ENCODE data around the gene GFOD1.
"Not testable (repeated sequence)": the region's sequence is repeated elsewhere in the genome, so short reads cannot be mapped to it uniquely, and the experiment has no call there.

Gene GFOD1

GRCh38 chr6:13511913-13512717, 24.7 kb upstream of the GFOD1 start:
- no peak for DNase-seq

DNA sequence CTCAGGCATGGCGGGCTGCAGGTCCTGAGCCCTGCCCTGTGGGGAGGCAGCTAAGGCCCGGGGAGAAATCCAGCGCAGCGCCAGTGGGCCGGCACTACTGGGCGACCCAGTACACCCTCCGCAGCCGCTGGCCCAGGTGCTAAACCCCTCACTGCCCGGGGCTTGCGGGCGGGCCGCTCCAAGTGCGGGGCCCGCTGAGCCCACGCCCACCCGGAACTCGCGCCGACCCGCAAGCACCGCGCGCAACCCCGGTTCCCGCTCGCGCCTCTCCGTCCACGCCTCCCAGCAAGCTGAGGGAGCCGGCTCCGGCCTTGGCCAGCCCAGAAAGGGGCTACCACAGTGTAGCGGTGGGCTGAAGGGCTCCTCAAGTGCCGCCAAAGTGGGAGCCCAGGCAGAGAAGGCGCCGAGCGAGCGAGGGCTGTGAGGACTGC, 23.8 kb upstream of the GFOD1 start:
- DNase-seq: not testable (repeated sequence)

DNA sequence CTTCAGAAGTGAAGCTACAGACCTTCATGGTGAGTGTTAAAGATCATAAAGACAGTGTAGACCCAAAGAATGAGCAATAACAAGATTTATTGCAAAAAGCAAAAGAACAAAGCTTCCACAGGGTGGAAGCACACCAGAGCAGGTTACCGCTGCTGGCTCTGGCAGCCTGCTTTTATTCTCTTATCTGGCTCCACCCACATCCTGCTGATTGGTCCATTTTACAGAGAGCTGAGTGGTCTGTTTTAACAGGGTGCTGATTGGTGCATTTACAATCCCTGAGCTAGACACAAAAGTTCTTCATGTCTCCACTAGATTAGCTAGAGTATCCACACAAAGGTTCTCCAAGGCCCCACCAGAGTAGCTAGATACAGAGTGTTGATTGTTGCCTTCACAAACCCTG, 23.0 kb upstream of the GFOD1 start:
- DNase-seq: not testable (repeated sequence)

DNA sequence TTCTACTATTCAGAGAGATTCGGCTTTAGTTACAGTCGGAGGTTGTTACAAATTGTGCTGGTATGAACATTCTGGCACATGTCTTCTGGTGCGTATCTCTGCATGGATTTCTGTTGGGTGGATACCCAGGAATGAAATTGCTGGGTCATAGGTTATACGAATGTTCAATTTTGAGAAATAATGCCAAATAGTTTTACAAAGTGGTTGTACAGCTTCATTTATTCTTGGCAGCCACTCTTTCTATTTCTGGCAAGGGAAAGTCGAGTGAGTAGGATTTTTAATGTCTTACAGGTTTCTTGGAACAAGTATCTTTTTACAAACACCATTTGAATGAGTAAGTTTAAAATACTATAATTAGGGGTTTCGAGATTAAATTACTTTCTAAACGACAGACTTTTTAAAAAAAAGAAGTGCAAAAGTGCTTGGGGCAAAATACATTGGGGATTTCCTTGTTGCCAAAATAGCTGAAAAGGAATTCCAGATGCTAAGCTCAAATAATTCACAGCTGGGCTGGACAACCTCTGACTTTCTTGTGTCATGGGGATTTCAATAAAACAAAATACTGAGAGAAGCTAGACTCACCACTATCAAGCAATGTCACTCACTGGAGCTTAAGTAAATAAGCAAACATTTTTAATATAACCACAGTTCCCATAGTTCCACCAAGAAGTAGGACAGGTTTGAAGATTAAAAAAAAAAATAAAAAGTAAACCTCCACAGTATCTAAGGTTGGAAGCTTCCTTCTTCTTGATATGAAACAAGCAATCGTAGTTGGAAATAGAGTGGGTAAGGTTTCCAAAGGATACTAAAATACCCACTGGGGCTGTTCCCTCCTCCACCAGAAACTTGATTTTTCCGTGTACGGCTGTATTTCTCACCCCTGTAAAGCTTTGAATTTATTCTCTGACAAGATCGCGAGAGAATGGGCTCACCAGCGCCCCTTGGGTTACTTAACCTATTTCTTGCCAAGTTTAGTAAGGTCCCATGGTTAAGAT, 21.6 kb upstream of the GFOD1 start:
- no peak for DNase-seq

DNA sequence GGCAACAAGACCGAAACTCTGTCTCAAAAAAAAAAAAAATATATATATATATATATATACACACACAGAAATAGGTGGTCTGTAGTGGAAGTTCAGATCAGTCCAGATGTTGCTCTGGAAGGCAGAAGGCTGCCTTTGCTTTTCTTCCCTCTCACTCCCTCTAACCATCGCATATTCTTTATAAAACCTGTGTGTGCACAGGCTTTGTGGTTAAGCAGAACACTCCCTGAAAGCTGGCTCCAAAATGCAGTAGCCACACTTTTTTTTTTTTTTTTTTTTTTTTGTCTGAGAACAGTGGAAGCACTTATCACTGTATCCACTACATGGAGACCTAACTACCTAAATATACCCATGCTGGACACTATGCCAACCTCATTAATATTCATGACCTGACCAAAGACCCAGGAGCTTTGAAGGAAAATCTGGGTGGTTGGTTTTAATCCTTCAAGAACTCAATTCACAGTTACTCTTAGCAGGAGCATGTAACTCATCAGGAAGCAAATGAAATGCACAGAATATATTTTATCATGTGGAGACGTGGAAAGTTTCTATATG, 20.0 kb upstream of the GFOD1 start:
- no peak for DNase-seq

GRCh38 chr6:13505345-13505734, 17.9 kb upstream of the GFOD1 start:
- DNase-seq: no peak

DNA sequence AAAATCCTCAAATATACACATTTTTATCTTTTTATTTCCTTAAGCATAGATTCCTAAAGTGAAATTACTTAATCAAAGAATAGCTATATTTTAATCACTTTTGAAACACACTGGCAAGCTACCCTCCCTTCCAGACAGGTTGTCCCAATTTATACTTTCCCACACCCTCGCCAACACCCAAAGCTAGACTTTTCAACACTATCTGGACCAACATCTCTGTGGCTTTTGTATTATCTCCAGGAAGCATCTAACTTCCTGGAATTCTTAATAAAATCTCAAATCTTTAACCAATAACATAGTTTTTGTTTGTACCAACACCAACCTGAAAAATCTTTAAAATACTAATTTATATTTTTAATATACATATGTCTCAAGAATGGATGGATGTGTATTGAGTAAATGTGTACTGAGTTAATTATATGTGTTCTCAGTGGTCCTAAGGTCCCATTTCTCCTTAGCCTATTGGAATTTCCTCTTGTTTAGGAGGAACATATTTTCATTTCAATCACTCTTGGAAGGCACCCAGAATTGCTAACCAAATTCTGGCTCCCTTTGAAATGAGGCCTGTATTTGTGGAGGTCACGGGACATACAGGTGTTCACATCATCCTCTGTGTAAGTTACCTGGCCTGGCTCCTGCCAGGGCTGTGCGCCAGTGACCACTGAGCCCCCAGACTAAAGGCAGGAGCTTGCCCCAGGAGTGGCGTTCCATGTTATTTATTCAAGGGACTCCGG, 17.4 kb upstream of the GFOD1 start:
- DNase-seq: no peak

GRCh38 chr6:13500915-13501314, 13.5 kb upstream of the GFOD1 start:
- DNase-seq: no peak

DNA sequence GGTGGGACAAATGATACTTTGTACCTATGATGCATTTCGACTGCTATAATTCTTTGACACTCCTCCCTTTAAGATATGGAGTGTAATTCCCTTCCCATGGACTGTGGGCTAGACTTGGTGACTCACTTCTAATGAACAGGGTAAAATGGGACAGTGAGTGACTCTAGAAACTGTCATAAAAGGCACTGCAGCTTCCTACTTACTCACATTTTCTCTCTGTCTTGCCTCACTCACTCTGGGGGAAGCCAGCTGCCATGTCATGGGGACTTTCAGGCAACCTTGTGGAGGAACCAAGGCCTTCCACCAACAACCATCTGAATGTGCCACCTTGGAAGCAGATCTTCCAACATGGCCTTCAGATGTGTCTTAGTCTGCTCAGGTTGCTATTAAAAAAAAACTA, 12.9 kb upstream of the GFOD1 start:
- DNase-seq: no peak

- DNase-seq: no peak
These were observed 9.3 kb upstream of the GFOD1 start for GRCh38 chr6:13496513-13497190.

DNA sequence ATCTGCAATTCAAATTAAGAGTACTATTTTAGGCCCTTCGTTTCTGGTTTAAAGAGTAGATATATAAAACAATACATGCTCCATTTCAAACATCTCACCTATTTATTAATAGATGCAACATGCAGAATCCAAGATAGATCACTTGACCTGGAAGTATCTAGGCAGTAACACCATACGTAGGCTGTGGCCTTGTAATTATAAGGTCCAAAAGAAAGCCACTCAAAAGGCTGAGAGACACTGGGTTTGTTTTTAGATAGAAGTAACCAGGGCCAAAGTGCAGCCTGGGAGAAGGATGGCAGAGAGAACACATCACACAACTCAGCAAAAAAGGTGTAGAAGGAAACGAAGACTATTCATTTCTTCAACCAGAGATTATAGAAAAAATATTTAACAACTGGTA, 8.4 kb upstream of the GFOD1 start:
- no peak for DNase-seq

GRCh38 chr6:13495112-13495776, 7.8 kb upstream of the GFOD1 start:
- no peak for DNase-seq

- DNase-seq: no peak
These were observed 6.7 kb upstream of the GFOD1 start for GRCh38 chr6:13494137-13494536.

DNA sequence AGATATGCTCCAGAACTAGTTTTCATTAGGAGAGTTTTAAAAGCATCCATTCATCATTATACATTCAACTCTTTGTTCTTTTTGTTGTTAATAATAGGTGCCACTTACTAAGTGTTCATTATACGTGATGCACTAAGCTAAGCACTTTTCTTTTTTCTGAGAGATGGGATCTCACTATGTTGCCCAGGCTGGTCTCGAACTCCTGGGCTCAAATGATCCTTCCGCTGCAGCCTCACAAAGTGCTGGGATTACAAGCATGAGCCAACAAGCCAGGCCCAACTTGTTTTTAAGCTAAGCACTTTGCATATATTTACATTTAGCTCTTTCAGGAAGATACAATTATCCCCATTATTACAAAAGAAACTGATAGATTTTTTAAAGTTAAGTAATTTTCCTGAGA, 5.7 kb upstream of the GFOD1 start:
- no peak for DNase-seq

GRCh38 chr6:13492357-13492756, 5.0 kb upstream of the GFOD1 start:
- DNase-seq: no peak

DNA sequence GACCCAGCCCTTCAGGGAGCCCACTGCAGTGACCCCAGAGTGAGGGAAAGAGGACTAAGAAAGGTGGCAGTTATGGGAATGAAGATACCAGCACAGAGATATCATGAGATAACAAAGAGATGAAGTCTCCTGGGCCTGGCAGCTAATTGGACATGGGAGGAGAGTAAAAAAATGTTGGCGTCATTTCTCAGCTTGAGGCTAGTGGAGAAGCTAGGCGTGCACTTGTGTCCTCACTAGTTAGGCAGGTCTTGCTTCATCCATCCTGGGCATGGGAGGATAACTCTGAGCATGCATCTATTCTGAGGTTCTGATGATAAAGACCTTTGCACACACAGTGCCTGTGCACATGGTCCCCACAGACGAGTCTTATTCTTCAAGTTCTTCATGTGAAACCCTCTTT, 4.1 kb upstream of the GFOD1 start:
- DNase-seq: no peak

GRCh38 chr6:13490402-13490801, 3.0 kb upstream of the GFOD1 start:
- no peak for DNase-seq

DNA sequence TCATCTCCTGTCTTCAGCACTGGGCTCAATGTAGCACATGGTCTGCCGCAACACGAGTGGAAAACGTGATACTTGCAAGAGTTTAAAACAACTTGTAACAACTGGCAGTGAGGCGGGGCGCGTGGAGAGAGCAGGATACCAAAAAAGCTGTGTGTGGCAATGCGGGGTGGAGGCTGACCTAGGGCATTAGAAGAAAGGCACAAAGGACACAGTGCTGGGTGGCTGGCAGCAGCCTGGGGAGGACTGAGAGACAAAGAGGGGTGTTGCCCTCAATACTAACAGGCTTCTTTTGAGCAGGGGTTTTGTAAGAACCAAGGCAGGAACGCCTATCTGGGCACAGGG, 1.5 kb upstream of the GFOD1 start:
- no peak for DNase-seq

DNA sequence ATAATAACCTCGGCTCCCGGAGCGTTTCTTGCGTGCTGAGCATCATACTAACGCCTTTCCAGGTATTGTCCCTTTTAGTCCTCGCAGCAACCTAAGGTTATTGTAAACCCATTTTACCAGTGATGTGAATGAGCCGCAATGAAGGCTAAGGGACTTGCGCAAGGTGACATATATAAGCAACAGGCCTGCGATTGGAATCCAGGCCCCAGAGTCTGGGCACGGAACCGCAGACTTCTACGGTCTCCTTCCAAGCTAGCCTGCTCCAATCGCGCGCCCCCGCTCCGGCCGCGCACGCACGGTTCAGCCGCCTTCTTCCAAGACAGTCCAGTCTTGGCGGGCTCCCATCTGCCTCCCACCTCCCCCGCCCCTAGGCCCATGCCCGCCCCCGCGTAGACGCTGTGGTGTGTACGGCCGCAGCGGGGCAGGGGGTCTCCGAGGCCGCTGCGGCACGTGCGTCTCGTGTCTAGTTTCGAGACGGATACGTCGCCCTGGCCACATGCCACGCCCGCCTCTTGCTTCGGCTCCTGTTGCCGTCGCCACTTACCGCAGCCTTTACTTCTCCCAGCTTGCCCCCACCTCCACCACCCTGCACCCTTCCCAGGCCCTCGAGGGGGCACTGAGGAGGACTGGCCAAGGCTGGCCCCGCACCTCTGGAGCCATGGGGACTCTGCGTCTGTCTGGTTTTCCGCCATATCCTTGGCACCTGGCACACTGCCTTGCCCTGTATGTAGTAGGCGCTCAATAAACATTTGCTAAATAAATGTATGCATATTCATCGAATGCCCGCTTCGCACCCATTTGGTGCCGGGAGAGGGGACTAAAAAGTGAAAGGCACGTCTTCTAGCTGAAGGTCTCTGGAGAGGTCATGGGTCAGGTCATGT, 855 bp upstream of the GFOD1 start:
- peak in 1 of 2 donors; percentile 38 for DNase-seq

DNA sequence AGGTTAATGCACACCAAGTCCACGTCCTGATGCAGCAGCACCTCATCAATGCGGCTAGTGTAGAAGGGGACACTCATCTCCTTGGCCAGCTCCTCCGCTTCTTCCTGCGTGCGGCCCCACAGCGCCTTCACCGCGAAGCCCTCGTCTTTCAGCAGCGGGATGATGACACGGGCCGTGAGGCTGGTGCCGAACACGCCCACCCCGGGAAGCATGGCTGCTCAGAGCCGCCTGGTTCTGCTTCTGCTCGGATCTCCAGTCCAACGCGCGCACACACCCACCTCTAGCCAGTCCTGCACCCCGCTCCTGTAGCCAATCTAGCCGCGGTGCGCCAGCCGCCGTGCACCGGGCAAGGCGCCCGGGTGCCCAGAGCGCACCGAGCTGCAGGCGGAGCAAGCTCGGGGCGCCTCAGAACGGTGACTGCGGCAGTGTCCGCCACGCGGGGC, 700 bp downstream of the GFOD1 start:
- peak; percentile 45 to 70 for DNase-seq

Measured in CD4-positive, alpha-beta T cell treated with Interleukin-4 for 1 hour (primary cell).